ENCODE results near the gene CD3G. TPM values are rescaled to one million over a fixed set of nuclear protein-coding genes. Genes with fewer than 3 reads are reported as not detected.

Gene CD3G
- total RNA-seq, 1 donor from 2014 or later: not detected

DNA sequence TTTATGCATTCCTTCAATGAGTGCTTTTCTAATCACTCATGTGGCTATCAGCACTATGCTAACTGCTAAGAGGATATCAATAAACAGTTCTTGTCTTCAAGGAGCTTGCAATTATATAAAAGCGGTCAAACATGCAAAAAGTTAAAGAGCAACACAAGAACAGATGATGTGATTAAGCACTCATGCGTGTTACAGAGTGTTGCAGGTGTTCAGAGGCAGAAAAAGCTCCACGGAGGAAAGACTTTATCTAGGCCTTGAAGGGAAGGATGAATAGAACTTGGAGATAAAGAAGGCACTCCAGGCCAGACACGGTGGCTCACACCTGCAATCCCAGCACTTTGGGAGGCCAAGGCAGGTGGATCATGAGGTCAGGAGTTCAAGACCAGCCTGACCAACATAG is 26.0 kb upstream of the CD3G start:
- TF ChIP-seq, protein P1, sequence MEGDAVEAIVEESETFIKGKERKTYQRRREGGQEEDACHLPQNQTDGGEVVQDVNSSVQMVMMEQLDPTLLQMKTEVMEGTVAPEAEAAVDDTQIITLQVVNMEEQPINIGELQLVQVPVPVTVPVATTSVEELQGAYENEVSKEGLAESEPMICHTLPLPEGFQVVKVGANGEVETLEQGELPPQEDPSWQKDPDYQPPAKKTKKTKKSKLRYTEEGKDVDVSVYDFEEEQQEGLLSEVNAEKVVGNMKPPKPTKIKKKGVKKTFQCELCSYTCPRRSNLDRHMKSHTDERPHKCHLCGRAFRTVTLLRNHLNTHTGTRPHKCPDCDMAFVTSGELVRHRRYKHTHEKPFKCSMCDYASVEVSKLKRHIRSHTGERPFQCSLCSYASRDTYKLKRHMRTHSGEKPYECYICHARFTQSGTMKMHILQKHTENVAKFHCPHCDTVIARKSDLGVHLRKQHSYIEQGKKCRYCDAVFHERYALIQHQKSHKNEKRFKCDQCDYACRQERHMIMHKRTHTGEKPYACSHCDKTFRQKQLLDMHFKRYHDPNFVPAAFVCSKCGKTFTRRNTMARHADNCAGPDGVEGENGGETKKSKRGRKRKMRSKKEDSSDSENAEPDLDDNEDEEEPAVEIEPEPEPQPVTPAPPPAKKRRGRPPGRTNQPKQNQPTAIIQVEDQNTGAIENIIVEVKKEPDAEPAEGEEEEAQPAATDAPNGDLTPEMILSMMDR (IDR thresholded peaks at IDR 0.05; ENCODE audit: unreplicated experiment): no peak
- H3K27ac Mint-ChIP-seq (ENCODE audit: unreplicated experiment): no peak overlapping the region
- H3K4me1 Mint-ChIP-seq (ENCODE audit: unreplicated experiment): peaks cover 19% of the 10 kb centered on the region

DNA sequence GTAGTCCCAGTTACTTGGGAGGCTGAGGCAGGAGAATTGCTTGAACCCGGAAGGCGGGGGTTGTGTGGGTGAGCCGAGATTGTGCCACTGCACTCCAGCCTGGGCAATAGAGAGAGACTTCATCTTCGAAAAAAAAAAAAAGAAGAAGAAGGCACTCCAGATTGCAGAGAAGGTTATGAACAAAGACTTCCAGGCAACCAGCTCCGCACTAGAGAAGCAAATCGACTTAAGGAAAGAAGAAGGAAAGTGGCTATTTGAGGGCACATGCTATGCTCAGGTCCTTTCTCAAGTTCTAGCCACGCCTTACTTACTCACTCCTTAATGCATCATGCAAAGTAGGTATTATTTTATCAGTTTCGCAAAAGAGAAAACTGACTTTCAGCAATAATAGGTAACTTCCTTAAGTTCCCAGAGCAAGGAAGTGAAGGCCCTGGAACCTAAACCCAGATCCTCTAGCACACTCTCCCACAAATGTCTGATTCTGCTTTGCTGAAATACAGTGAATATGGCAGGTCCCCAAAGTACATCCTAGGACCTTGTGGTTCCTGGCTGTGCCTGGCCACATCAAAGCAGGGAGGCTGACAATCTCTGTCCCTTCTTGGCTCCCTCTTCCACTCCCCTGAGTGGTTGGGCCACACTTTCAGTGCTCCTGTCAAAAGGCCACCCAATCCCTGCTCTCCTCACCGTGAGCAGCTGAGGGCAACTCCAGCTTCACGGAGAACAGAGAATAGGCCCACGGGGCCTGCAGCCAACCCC is 25.4 kb upstream of the CD3G start:
- no peaks in the 10 kb centered on the region for H3K36me3 Mint-ChIP-seq (ENCODE audit: low read depth, unreplicated experiment)
- no peak overlapping the region for H3K27ac Mint-ChIP-seq (ENCODE audit: unreplicated experiment)
- no peak overlapping the region for H3K4me3 Mint-ChIP-seq (ENCODE audit: unreplicated experiment)
- peaks cover 2% of the 10 kb centered on the region for H3K27me3 Mint-ChIP-seq (ENCODE audit: unreplicated experiment)
- H3K9me3 Mint-ChIP-seq (ENCODE audit: unreplicated experiment): no peaks in the 10 kb centered on the region
- H3K4me1 Mint-ChIP-seq (ENCODE audit: unreplicated experiment): peaks cover 17% of the 10 kb centered on the region
- TF ChIP-seq, protein P1 (IDR thresholded peaks at IDR 0.05; ENCODE audit: unreplicated experiment): no peak
- no peak for DNase-seq (ENCODE audit: low spot score)

More for the DNA sequence above, 26.0 kb upstream of the CD3G start:
- peaks cover 2% of the 10 kb centered on the region for H3K27me3 Mint-ChIP-seq (ENCODE audit: unreplicated experiment)
- H3K36me3 Mint-ChIP-seq (ENCODE audit: low read depth, unreplicated experiment): no peaks in the 10 kb centered on the region
- no peak for DNase-seq (ENCODE audit: low spot score)
- H3K4me3 Mint-ChIP-seq (ENCODE audit: unreplicated experiment): no peak overlapping the region
- no peaks in the 10 kb centered on the region for H3K9me3 Mint-ChIP-seq (ENCODE audit: unreplicated experiment)

DNA sequence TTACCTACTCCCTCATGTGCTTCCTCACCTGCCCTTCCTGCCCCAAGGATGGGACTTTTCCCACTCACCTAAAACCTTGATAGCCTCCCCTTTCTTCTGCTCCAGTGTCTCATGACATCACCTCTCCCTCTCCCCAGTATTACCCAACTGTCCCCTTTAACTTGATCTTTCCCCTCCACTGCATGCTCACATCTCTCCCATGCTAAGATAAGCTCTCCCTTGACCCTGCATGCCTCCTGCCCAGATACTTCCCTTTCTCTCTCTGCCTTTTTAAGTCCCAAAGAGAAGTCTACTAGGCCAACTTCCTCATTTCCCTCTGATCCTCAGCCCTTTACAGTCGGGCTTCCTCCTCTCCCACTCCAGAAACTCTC is 24.8 kb upstream of the CD3G start:
- H3K4me3 Mint-ChIP-seq (ENCODE audit: unreplicated experiment): no peak overlapping the region
- TF ChIP-seq, protein P1 (IDR thresholded peaks at IDR 0.05; ENCODE audit: unreplicated experiment): no peak
- no peak overlapping the region for H3K27ac Mint-ChIP-seq (ENCODE audit: unreplicated experiment)
- H3K4me1 Mint-ChIP-seq (ENCODE audit: unreplicated experiment): peaks cover 11% of the 10 kb centered on the region
- no peak for DNase-seq (ENCODE audit: low spot score)
- H3K27me3 Mint-ChIP-seq (ENCODE audit: unreplicated experiment): no peaks in the 10 kb centered on the region
- H3K9me3 Mint-ChIP-seq (ENCODE audit: unreplicated experiment): no peaks in the 10 kb centered on the region
- H3K36me3 Mint-ChIP-seq (ENCODE audit: low read depth, unreplicated experiment): no peaks in the 10 kb centered on the region

DNA sequence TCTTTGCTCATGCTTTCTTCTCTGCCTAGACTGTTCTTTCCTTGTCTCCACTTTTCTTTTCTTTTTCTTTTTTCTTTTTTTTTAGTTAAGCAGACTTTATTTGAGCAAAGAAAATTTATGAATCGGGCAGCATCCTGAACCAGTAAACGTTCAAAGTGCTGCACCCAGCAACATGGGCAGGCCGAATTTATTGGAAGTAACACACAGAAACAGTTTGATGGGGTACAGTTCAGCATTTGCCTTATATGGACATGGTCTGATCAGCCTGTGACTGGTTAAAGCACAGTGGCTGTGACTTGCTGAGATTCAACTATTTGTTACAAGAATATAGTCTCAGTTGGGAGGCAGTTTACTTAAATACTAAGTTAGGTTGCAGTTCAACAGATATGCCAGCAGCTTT is 23.6 kb upstream of the CD3G start:
- Mint-ChIP-seq H3K36me3 (ENCODE audit: low read depth, unreplicated experiment) (no peaks in the 10 kb centered on the region), H3K27me3 (ENCODE audit: unreplicated experiment) (no peaks in the 10 kb centered on the region), H3K27ac (ENCODE audit: unreplicated experiment) (no peak overlapping the region), H3K4me1 (ENCODE audit: unreplicated experiment) (peaks cover 5% of the 10 kb centered on the region), H3K4me3 (ENCODE audit: unreplicated experiment) (no peak overlapping the region), H3K9me3 (ENCODE audit: unreplicated experiment) (no peaks in the 10 kb centered on the region)
- no peak for DNase-seq (ENCODE audit: low spot score)
- TF ChIP-seq, protein P1 (IDR thresholded peaks at IDR 0.05; ENCODE audit: unreplicated experiment): no peak

DNA sequence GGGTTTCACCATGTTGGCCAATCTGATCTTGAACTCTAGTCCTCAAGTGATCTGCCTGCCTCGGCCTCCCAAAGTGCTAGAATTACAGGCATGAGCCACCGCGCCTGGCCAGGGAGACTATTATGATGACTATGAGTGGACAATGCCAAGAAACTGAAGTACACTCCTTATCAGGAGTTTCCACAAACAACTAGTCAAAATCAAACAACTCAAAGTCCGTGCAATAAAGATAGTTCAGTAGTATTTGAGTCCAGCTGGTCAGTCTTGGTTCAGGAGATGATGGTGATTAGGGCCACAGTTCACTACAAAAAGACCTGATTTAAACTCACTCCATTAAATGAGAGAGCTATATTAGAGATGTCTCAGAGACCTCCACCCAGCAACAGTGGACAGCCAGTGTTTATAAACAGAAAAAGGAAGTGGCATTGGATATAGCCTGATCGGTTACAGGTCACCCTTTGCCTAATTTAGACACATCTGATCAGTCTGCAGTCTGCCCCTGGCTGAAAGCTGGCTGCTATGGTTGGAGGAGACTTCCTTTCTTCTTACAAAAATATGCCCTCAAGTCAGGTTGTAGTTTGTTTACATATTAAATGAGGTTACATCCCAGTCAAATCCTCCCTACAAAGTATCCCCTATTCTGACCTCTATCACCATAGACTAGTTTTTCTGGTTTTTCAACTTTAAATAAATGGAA is 22.6 kb upstream of the CD3G start:
- no peak overlapping the region for H3K4me3 Mint-ChIP-seq (ENCODE audit: unreplicated experiment)
- peaks cover under 1% of the 10 kb centered on the region for H3K4me1 Mint-ChIP-seq (ENCODE audit: unreplicated experiment)
- no peak for DNase-seq (ENCODE audit: low spot score)
- no peaks in the 10 kb centered on the region for H3K27me3 Mint-ChIP-seq (ENCODE audit: unreplicated experiment)
- no peaks in the 10 kb centered on the region for H3K36me3 Mint-ChIP-seq (ENCODE audit: low read depth, unreplicated experiment)
- no peaks in the 10 kb centered on the region for H3K9me3 Mint-ChIP-seq (ENCODE audit: unreplicated experiment)
- H3K27ac Mint-ChIP-seq (ENCODE audit: unreplicated experiment): no peak overlapping the region
- TF ChIP-seq, protein P1 (IDR thresholded peaks at IDR 0.05; ENCODE audit: unreplicated experiment): no peak
